Lower leg skin (tissue), 3 donors: Measurements from ENCODE around the gene C6orf118.

ENCODE experiments used
- CTCF ChIP-seq, 3 donors: fragments of 450-650 bp; IDR thresholded peaks; one replicate each; pipeline ENCODE4 v1.5.1; 2016; ENCODE audit warnings: antibody characterized with exemption in 3 of 3, mild to moderate bottlenecking in 3 of 3, moderate library complexity in 2 of 3
- POLR2A ChIP-seq, 2 donors: fragments of 450-650 bp; IDR thresholded peaks; one replicate each; pipeline ENCODE4 v1.6.1; 2016 to 2017; ENCODE audit warnings: antibody characterized with exemption in 2 of 2, mild to moderate bottlenecking in 1 of 2, moderate library complexity in 1 of 2

- TF ChIP-seq CTCF (IDR thresholded peaks at IDR 0.05) (no peak), POLR2A (IDR thresholded peaks at IDR 0.05) (no peak)
These were observed 31.1 kb upstream of the C6orf118 start for GRCh38 chr6:165340532-165340931.
